Measurements from ENCODE around the gene MS4A7.

Gene MS4A7

GRCh38 chr11:60378354-60378753, at the start of gene MS4A7:
MS4A7 (plus strand) TSS chr11:60378532; CDS start chr11:60383142, 4,610 bp downstream.
- H3K27me3 ChIP-seq (ENCODE audit: insufficient read depth, low read length) = no peaks in the 10 kb centered on the region
- H3K9ac ChIP-seq (ENCODE audit: low read depth, low read length) = no peak within 1 kb of the TSS

GRCh38 chr11:60332846-60333245, 45.5 kb upstream of the MS4A7 start:
- H3K4me1 ChIP-seq (ENCODE audit: insufficient read depth, low read length) = no peaks in the 10 kb centered on the region
- no peak overlapping the region for H3K27ac ChIP-seq (ENCODE audit: low read length)
- H3K27me3 ChIP-seq (ENCODE audit: insufficient read depth, low read length) = no peaks in the 10 kb centered on the region
- no peak overlapping the region for H3K4me3 ChIP-seq (ENCODE audit: low read length)
- no peak overlapping the region for H3K9ac ChIP-seq (ENCODE audit: low read depth, low read length)
- H3K9me3 ChIP-seq (ENCODE audit: insufficient read depth, low read depth, low read length) = no peaks in the 10 kb centered on the region
- H3K36me3 ChIP-seq (ENCODE audit: insufficient read depth, low read depth, low read length) = no peaks in the 10 kb centered on the region

More at GRCh38 chr11:60378354-60378753, at the start of gene MS4A7:
- Histone ChIP-seq H3K4me1 (ENCODE audit: insufficient read depth, low read length) (no peaks in the 10 kb centered on the region), H3K36me3 (ENCODE audit: insufficient read depth, low read depth, low read length) (no peaks in the 10 kb centered on the region), H3K9me3 (ENCODE audit: insufficient read depth, low read depth, low read length) (no peaks in the 10 kb centered on the region), H3K27ac (ENCODE audit: low read length) (no peak within 1 kb of the TSS), H3K4me3 (ENCODE audit: low read length) (no peak within 1 kb of the TSS)

GRCh38 chr11:60334005-60334620, 44.2 kb upstream of the MS4A7 start:
- H3K4me3 ChIP-seq (ENCODE audit: low read length) = no peak overlapping the region
- H3K36me3 ChIP-seq (ENCODE audit: insufficient read depth, low read depth, low read length) = no peaks in the 10 kb centered on the region
- H3K4me1 ChIP-seq (ENCODE audit: insufficient read depth, low read length) = no peaks in the 10 kb centered on the region
- H3K9ac ChIP-seq (ENCODE audit: low read depth, low read length) = no peak overlapping the region
- H3K9me3 ChIP-seq (ENCODE audit: insufficient read depth, low read depth, low read length) = no peaks in the 10 kb centered on the region
- H3K27ac ChIP-seq (ENCODE audit: low read length) = no peak overlapping the region
- no peaks in the 10 kb centered on the region for H3K27me3 ChIP-seq (ENCODE audit: insufficient read depth, low read length)

- Histone ChIP-seq H3K4me1 (ENCODE audit: insufficient read depth, low read length) (no peaks in the 10 kb centered on the region), H3K36me3 (ENCODE audit: insufficient read depth, low read depth, low read length) (no peaks in the 10 kb centered on the region), H3K9me3 (ENCODE audit: insufficient read depth, low read depth, low read length) (no peaks in the 10 kb centered on the region), H3K4me3 (ENCODE audit: low read length) (no peak overlapping the region), H3K27me3 (ENCODE audit: insufficient read depth, low read length) (no peaks in the 10 kb centered on the region), H3K27ac (ENCODE audit: low read length) (no peak overlapping the region), H3K9ac (ENCODE audit: low read depth, low read length) (no peak overlapping the region)
Measured at GRCh38 chr11:60336767-60337391, 41.5 kb upstream of the MS4A7 start.

GRCh38 chr11:60338053-60338452, 40.3 kb upstream of the MS4A7 start:
- Histone ChIP-seq H3K9me3 (ENCODE audit: insufficient read depth, low read depth, low read length) (no peaks in the 10 kb centered on the region), H3K36me3 (ENCODE audit: insufficient read depth, low read depth, low read length) (no peaks in the 10 kb centered on the region), H3K9ac (ENCODE audit: low read depth, low read length) (no peak overlapping the region), H3K27me3 (ENCODE audit: insufficient read depth, low read length) (no peaks in the 10 kb centered on the region), H3K27ac (ENCODE audit: low read length) (no peak overlapping the region), H3K4me3 (ENCODE audit: low read length) (no peak overlapping the region), H3K4me1 (ENCODE audit: insufficient read depth, low read length) (no peaks in the 10 kb centered on the region)

- no peak overlapping the region for H3K4me3 ChIP-seq (ENCODE audit: low read length)
- no peaks in the 10 kb centered on the region for H3K9me3 ChIP-seq (ENCODE audit: insufficient read depth, low read depth, low read length)
- H3K9ac ChIP-seq (ENCODE audit: low read depth, low read length) = no peak overlapping the region
- no peaks in the 10 kb centered on the region for H3K27me3 ChIP-seq (ENCODE audit: insufficient read depth, low read length)
- no peaks in the 10 kb centered on the region for H3K36me3 ChIP-seq (ENCODE audit: insufficient read depth, low read depth, low read length)
- no peak overlapping the region for H3K27ac ChIP-seq (ENCODE audit: low read length)
- no peaks in the 10 kb centered on the region for H3K4me1 ChIP-seq (ENCODE audit: insufficient read depth, low read length)
Measured at GRCh38 chr11:60339356-60339755, 39.0 kb upstream of the MS4A7 start.

- no peak overlapping the region for H3K4me3 ChIP-seq (ENCODE audit: low read length)
- no peak overlapping the region for H3K27ac ChIP-seq (ENCODE audit: low read length)
- no peaks in the 10 kb centered on the region for H3K36me3 ChIP-seq (ENCODE audit: insufficient read depth, low read depth, low read length)
- H3K9ac ChIP-seq (ENCODE audit: low read depth, low read length) = no peak overlapping the region
- H3K4me1 ChIP-seq (ENCODE audit: insufficient read depth, low read length) = no peaks in the 10 kb centered on the region
- no peaks in the 10 kb centered on the region for H3K9me3 ChIP-seq (ENCODE audit: insufficient read depth, low read depth, low read length)
- no peaks in the 10 kb centered on the region for H3K27me3 ChIP-seq (ENCODE audit: insufficient read depth, low read length)
Measured at GRCh38 chr11:60343094-60343704, 35.1 kb upstream of the MS4A7 start.

- H3K27me3 ChIP-seq (ENCODE audit: insufficient read depth, low read length) = no peaks in the 10 kb centered on the region
- no peaks in the 10 kb centered on the region for H3K4me1 ChIP-seq (ENCODE audit: insufficient read depth, low read length)
- H3K9ac ChIP-seq (ENCODE audit: low read depth, low read length) = no peak overlapping the region
- H3K36me3 ChIP-seq (ENCODE audit: insufficient read depth, low read depth, low read length) = no peaks in the 10 kb centered on the region
- H3K27ac ChIP-seq (ENCODE audit: low read length) = no peak overlapping the region
- no peak overlapping the region for H3K4me3 ChIP-seq (ENCODE audit: low read length)
- H3K9me3 ChIP-seq (ENCODE audit: insufficient read depth, low read depth, low read length) = no peaks in the 10 kb centered on the region
Measured at GRCh38 chr11:60344146-60344545, 34.2 kb upstream of the MS4A7 start.

GRCh38 chr11:60345489-60345888, 32.8 kb upstream of the MS4A7 start:
- H3K36me3 ChIP-seq (ENCODE audit: insufficient read depth, low read depth, low read length) = no peaks in the 10 kb centered on the region
- no peak overlapping the region for H3K27ac ChIP-seq (ENCODE audit: low read length)
- H3K4me1 ChIP-seq (ENCODE audit: insufficient read depth, low read length) = no peaks in the 10 kb centered on the region
- H3K9me3 ChIP-seq (ENCODE audit: insufficient read depth, low read depth, low read length) = no peaks in the 10 kb centered on the region
- H3K9ac ChIP-seq (ENCODE audit: low read depth, low read length) = no peak overlapping the region
- no peaks in the 10 kb centered on the region for H3K27me3 ChIP-seq (ENCODE audit: insufficient read depth, low read length)
- H3K4me3 ChIP-seq (ENCODE audit: low read length) = no peak overlapping the region

- H3K9me3 ChIP-seq (ENCODE audit: insufficient read depth, low read depth, low read length) = no peaks in the 10 kb centered on the region
- H3K9ac ChIP-seq (ENCODE audit: low read depth, low read length) = no peak overlapping the region
- H3K4me1 ChIP-seq (ENCODE audit: insufficient read depth, low read length) = no peaks in the 10 kb centered on the region
- no peaks in the 10 kb centered on the region for H3K27me3 ChIP-seq (ENCODE audit: insufficient read depth, low read length)
- no peaks in the 10 kb centered on the region for H3K36me3 ChIP-seq (ENCODE audit: insufficient read depth, low read depth, low read length)
- no peak overlapping the region for H3K4me3 ChIP-seq (ENCODE audit: low read length)
- no peak overlapping the region for H3K27ac ChIP-seq (ENCODE audit: low read length)
Measured at GRCh38 chr11:60347084-60347797, 31.1 kb upstream of the MS4A7 start.

- no peak overlapping the region for H3K9ac ChIP-seq (ENCODE audit: low read depth, low read length)
- no peaks in the 10 kb centered on the region for H3K27me3 ChIP-seq (ENCODE audit: insufficient read depth, low read length)
- no peaks in the 10 kb centered on the region for H3K4me1 ChIP-seq (ENCODE audit: insufficient read depth, low read length)
- H3K27ac ChIP-seq (ENCODE audit: low read length) = no peak overlapping the region
- no peaks in the 10 kb centered on the region for H3K9me3 ChIP-seq (ENCODE audit: insufficient read depth, low read depth, low read length)
- H3K4me3 ChIP-seq (ENCODE audit: low read length) = no peak overlapping the region
- no peaks in the 10 kb centered on the region for H3K36me3 ChIP-seq (ENCODE audit: insufficient read depth, low read depth, low read length)
Measured at GRCh38 chr11:60348116-60348515, 30.2 kb upstream of the MS4A7 start.
